ENCODE data around the gene USP49. TPM values are rescaled to one million over a fixed set of nuclear protein-coding genes. Genes with fewer than 3 reads are reported as not detected.
A peak's percentile ranks its signal among the peaks of the same experiment; 100 is the strongest.

USP49 gene
- total and polyA plus RNA-seq, 2 of the 13 experiments (the other 11 are each of a cell fraction or from before 2014, with no cell fraction given), result 2.9 to 4.3 TPM

- no peak for TF ChIP-seq THAP7 (CRISPR knock-in tag; IDR thresholded peaks at IDR 0.05)
- peak; percentile 29; the same call in 1 of the 2 replicates for TF ChIP-seq ZNF772 (CRISPR knock-in tag; IDR thresholded peaks at IDR 0.05)
- TF ChIP-seq FOXA3 (CRISPR knock-in tag; IDR thresholded peaks at IDR 0.05), result no peak
- no peak for TF ChIP-seq TP53 (CRISPR knock-in tag; conservative IDR thresholded peaks at IDR 0.05)
- no peak for TF ChIP-seq MED13 (CRISPR knock-in tag; IDR thresholded peaks at IDR 0.05)
- TF ChIP-seq ZBTB7B (CRISPR knock-in tag; IDR thresholded peaks at IDR 0.05), result no peak
- TF ChIP-seq PCBP2 (optimal IDR thresholded peaks at IDR 0.05; ENCODE audit: low read depth, low read length, poor library complexity, severe bottlenecking), result no peak
- no peak for TF ChIP-seq ZNF496 (CRISPR knock-in tag; IDR thresholded peaks at IDR 0.05; ENCODE audit: insufficient replicate concordance)
- peak in 1 of 2 experiments; percentile 67; a peak in 1 of 4 replicates for TF ChIP-seq POLR2A (IDR thresholded peaks at IDR 0.05; ENCODE audit: insufficient read depth in 1 of 2, low read depth in 2 of 2, low read length in 2 of 2)
- no peak for TF ChIP-seq ZFP91 (CRISPR knock-in tag; IDR thresholded peaks at IDR 0.05; ENCODE audit: borderline replicate concordance)
- 0 out of 2 replicates have a peak, but pooled peaks have one; percentile 10 for TF ChIP-seq SALL1 (CRISPR knock-in tag; IDR thresholded peaks at IDR 0.05)
- no peak for TF ChIP-seq ZBTB26 (CRISPR knock-in tag; IDR thresholded peaks at IDR 0.05; ENCODE audit: borderline replicate concordance)
- TF ChIP-seq EHMT2 (IDR thresholded peaks at IDR 0.05; ENCODE audit: borderline replicate concordance, low read depth, low read length), result no peak
- TF ChIP-seq ZNF232 (CRISPR knock-in tag; IDR thresholded peaks at IDR 0.05; ENCODE audit: borderline replicate concordance), result no peak
- TF ChIP-seq KDM5B (CRISPR knock-in tag; IDR thresholded peaks at IDR 0.05; ENCODE audit: borderline replicate concordance), result no peak
- no peak for TF ChIP-seq PBX3 (CRISPR knock-in tag; IDR thresholded peaks at IDR 0.05; ENCODE audit: borderline replicate concordance)
- TF ChIP-seq HNRNPLL (IDR thresholded peaks at IDR 0.05; ENCODE audit: low read depth, low read length, poor library complexity, severe bottlenecking), result no peak
- TF ChIP-seq NFKB2 (CRISPR knock-in tag; IDR thresholded peaks at IDR 0.05; ENCODE audit: borderline replicate concordance), result no peak
- TF ChIP-seq ZNF556 (CRISPR knock-in tag; IDR thresholded peaks at IDR 0.05; ENCODE audit: borderline replicate concordance), result no peak
- TF ChIP-seq DRAP1 (CRISPR knock-in tag; IDR thresholded peaks at IDR 0.05), result no peak; the same call in 1 of the 2 replicates
- TF ChIP-seq RARG (CRISPR knock-in tag; IDR thresholded peaks at IDR 0.05; ENCODE audit: low read depth), result no peak
- no peak for TF ChIP-seq ZBTB3 (CRISPR knock-in tag; IDR thresholded peaks at IDR 0.05; ENCODE audit: borderline replicate concordance, low read depth)
- TF ChIP-seq ZNF441 (CRISPR knock-in tag; IDR thresholded peaks at IDR 0.05; ENCODE audit: borderline replicate concordance), result no peak
- no peak for TF ChIP-seq ERF (CRISPR knock-in tag; IDR thresholded peaks at IDR 0.05)
- TF ChIP-seq NFYC (CRISPR knock-in tag; IDR thresholded peaks at IDR 0.05), result no peak
- TF ChIP-seq EEA1 (CRISPR knock-in tag; IDR thresholded peaks at IDR 0.05; ENCODE audit: borderline replicate concordance), result no peak
- TF ChIP-seq PRMT3 (CRISPR knock-in tag; IDR thresholded peaks at IDR 0.05; ENCODE audit: borderline replicate concordance, low read depth), result no peak
Measured at GRCh38 chr6:41748102-41748477, 147.1 kb downstream of the USP49 start (continued).
